HepG2 (cell line): ENCODE data around the gene BCL2L1. TPM values are rescaled to one million over a fixed set of nuclear protein-coding genes. Genes with fewer than 3 reads are reported as not detected.

ENCODE experiments used
- ARNTL ChIP-seq: sonication (generic); formaldehyde crosslinking; IDR thresholded peaks from 2 replicates; pipeline ENCODE4 v1.4.0; 2020; ENCODE audit warnings: mild to moderate bottlenecking, missing genetic modification reagents
- DBP ChIP-seq: sonication (generic); formaldehyde crosslinking; IDR thresholded peaks from 2 replicates; pipeline ENCODE4 v1.4.0; 2020; ENCODE audit warnings: missing genetic modification reagents; ENCODE audit errors: not compliant biosample characterization
- HMGXB3 ChIP-seq: sonication (generic); formaldehyde crosslinking; IDR thresholded peaks from 2 replicates; pipeline ENCODE4 v1.4.0; 2020; ENCODE audit warnings: missing genetic modification reagents, borderline replicate concordance
- IKZF5 ChIP-seq: IDR thresholded peaks from 2 replicates; pipeline ENCODE4 v1.6.1; 2018; ENCODE audit warnings: missing genetic modification reagents, mild to moderate bottlenecking, missing compliant biosample characterization
- IRF2 ChIP-seq: IDR thresholded peaks from 2 replicates; pipeline ENCODE4 v1.6.1; 2018; ENCODE audit warnings: missing genetic modification reagents, missing compliant biosample characterization
- JDP2 ChIP-seq: sonication (generic); formaldehyde crosslinking; IDR thresholded peaks from 2 replicates; pipeline ENCODE4 v1.8.1; 2022; ENCODE audit warnings: missing genetic modification reagents, borderline replicate concordance
- MAFF ChIP-seq: IDR thresholded peaks from 2 replicates; pipeline ENCODE4 v1.6.1; 2011; ENCODE audit warnings: low read depth, low read length, improper control_type of control experiment
- POLR2AphosphoS2 ChIP-seq: IDR thresholded peaks from 2 replicates; pipeline ENCODE4 v1.6.1; 2011; ENCODE audit warnings: low read depth, low read length, improper control_type of control experiment
- SRSF1 ChIP-seq: fragments of 200-400 bp; formaldehyde crosslinking; optimal IDR thresholded peaks from 2 replicates; pipeline ENCODE3; 2017; ENCODE audit warnings: mild to moderate bottlenecking, low read depth, low read length, moderate library complexity
- TOE1 ChIP-seq: sonication (generic); formaldehyde crosslinking; IDR thresholded peaks from 2 replicates; pipeline ENCODE4 v1.4.0; 2020; ENCODE audit warnings: mild to moderate bottlenecking, missing genetic modification reagents
- ZBTB20 ChIP-seq: sonication (generic); formaldehyde crosslinking; IDR thresholded peaks from 2 replicates; pipeline ENCODE4 v1.8.1; 2023; ENCODE audit warnings: missing genetic modification reagents, low read depth, mild to moderate bottlenecking, borderline replicate concordance
- ZBTB7A ChIP-seq: sonication (generic); formaldehyde crosslinking; IDR thresholded peaks from 2 replicates; pipeline ENCODE4 v1.8.0; 2022; ENCODE audit warnings: mild to moderate bottlenecking, missing genetic modification reagents
- ZFAT ChIP-seq: sonication (generic); formaldehyde crosslinking; conservative IDR thresholded peaks from 2 replicates; pipeline ENCODE4 v1.8.1; 2023; ENCODE audit warnings: missing genetic modification reagents, inconsistent platforms
- ZFP36L1 ChIP-seq: sonication (generic); formaldehyde crosslinking; IDR thresholded peaks from 2 replicates; pipeline ENCODE4 v1.8.0; 2022; ENCODE audit warnings: mild to moderate bottlenecking, missing genetic modification reagents, moderate library complexity
- ZNF143 ChIP-seq: sonication (generic); formaldehyde crosslinking; IDR thresholded peaks from 2 replicates; pipeline ENCODE4 v1.4.0; 2020; ENCODE audit warnings: missing genetic modification reagents
- ZNF3 ChIP-seq: IDR thresholded peaks from 2 replicates; pipeline ENCODE4 v1.7.0; 2017; ENCODE audit warnings: inconsistent platforms
- ZNF432 ChIP-seq: sonication (generic); formaldehyde crosslinking; IDR thresholded peaks from 2 replicates; pipeline ENCODE4 v1.5.0; 2020; ENCODE audit warnings: missing genetic modification reagents, mild to moderate bottlenecking, borderline replicate concordance
- ZNF552 ChIP-seq: sonication (generic); formaldehyde crosslinking; IDR thresholded peaks from 2 replicates; pipeline ENCODE4 v1.9.0; 2022; ENCODE audit warnings: missing genetic modification reagents, mild to moderate bottlenecking, borderline replicate concordance
- ZNF567 ChIP-seq: sonication (generic); formaldehyde crosslinking; IDR thresholded peaks from 2 replicates; pipeline ENCODE4 v1.8.1; 2023; ENCODE audit warnings: mild to moderate bottlenecking, missing genetic modification reagents, borderline replicate concordance
- ZNF780A ChIP-seq: sonication (generic); formaldehyde crosslinking; IDR thresholded peaks from 2 replicates; pipeline ENCODE4 v1.8.0; 2022; ENCODE audit warnings: mild to moderate bottlenecking, missing genetic modification reagents, moderate library complexity
- ZNF816 ChIP-seq: sonication (generic); formaldehyde crosslinking; IDR thresholded peaks from 2 replicates; pipeline ENCODE4 v1.8.0; 2022; ENCODE audit warnings: missing genetic modification reagents, mild to moderate bottlenecking, borderline replicate concordance
- polyA plus RNA-seq, 8 experiments: library from polyadenylated mRNA; depleted of rRNA in 3 of 8; stranded (reverse) in 7 of 8; unstranded in 1 of 8; fragments of >200 nt; fragmentation: Illumina TruSeq in 4 of 8; extraction: Trizol in 4 of 8; gene quantifications; 2 replicates each; pipeline versions ENCODE4 v1.2.1 to v1.2.3, GENCODE V29; 2011 to 2016; ENCODE audit warnings: low read depth in 4 of 8, missing spikeins in 1 of 8, mixed read lengths in 1 of 8; ENCODE audit not compliant: insufficient read depth in 1 of 8
- total RNA-seq, 5 experiments: library from RNA; depleted of rRNA; stranded (reverse); fragments of >200 nt; fragmentation: Illumina TruSeq; extraction: Trizol; gene quantifications; 2 replicates each; pipeline ENCODE4 v1.2.3, GENCODE V29; 2016; ENCODE audit warnings: low read depth in 1 of 5

BCL2L1 gene
- total and polyA plus RNA-seq, 2 of the 13 experiments (the other 11 are each of a cell fraction or from before 2014, with no cell fraction given), result 164 to 258 TPM

- TF ChIP-seq IRF2 (peak; percentile 99), HMGXB3 (CRISPR knock-in tag) (peak; percentile 95), IKZF5 (CRISPR knock-in tag) (peak; percentile 100), DBP (CRISPR knock-in tag) (no peak), ZBTB20 (peak; percentile 97), ZBTB7A (CRISPR knock-in tag) (peak; percentile 96), ZNF143 (CRISPR knock-in tag) (peak; percentile 73), ZNF552 (CRISPR knock-in tag) (peak; percentile 80), MAFF (0 out of 2 replicates have a peak, but pooled peaks have one; percentile 22), ZFAT (CRISPR knock-in tag) (no peak), ZNF432 (CRISPR knock-in tag) (no peak), ZNF780A (peak; percentile 97), ZNF567 (CRISPR knock-in tag) (0 out of 2 replicates have a peak, but pooled peaks have one; percentile 80), TOE1 (CRISPR knock-in tag) (no peak; the same call in none of the 2 replicates), ARNTL (CRISPR knock-in tag) (peak; percentile 96), SRSF1 (no peak), ZNF3 (CRISPR knock-in tag) (peak; percentile 85), JDP2 (CRISPR knock-in tag) (peak; percentile 82; the same call in 1 of the 2 replicates), ZFP36L1 (CRISPR knock-in tag) (peak; percentile 96), ZNF816 (CRISPR knock-in tag) (peak; percentile 69; the same call in 1 of the 2 replicates), POLR2AphosphoS2 (no peak)
These were observed 26.5 kb downstream of the BCL2L1 start (continued) for GRCh38 chr20:31695849-31696804.
